Pancreas (tissue), 10 donors: Measurements from ENCODE around the gene PIP4P1. TPM values are rescaled to one million over a fixed set of nuclear protein-coding genes. Genes with fewer than 3 reads are reported as not detected.

ENCODE experiments used
- ATAC-seq, 4 donors: fragments of 200-7000 bp; cut with Tn5 transposase; one replicate each; pipeline versions ENCODE4 v1.8.0 to v1.9.1; 2020; ENCODE audit warnings: mild to moderate bottlenecking in 4 of 4, moderate library complexity in 4 of 4
- DNase-seq, 6 donors: peaks; one replicate each; pipeline ENCODE4 v3.0.0-alpha.2; 2020
- FAIRE-seq: peaks from 2 replicates; lab custom pipeline; 2012; peaks lifted over from hg19 to GRCh38; lab: Jason Lieb, UNC
- H3K27ac ChIP-seq, 4 donors: fragments of 200-600 bp; sonication (generic); 1 replicate in 3 of 4; 2 replicates in 1 of 4; pipeline versions ENCODE4 v1.5.0 to v1.8.0; 2020
- H3K27me3 ChIP-seq, 4 donors: fragments of 200-600 bp; one replicate each; pipeline ENCODE4 v1.8.0; 2021
- H3K36me3 ChIP-seq, 3 donors: fragments of 200-600 bp; sonication (generic) in 1 of 3; one replicate each; pipeline versions ENCODE4 v1.5.0 to v1.8.0; 2020 to 2021
- H3K4me1 ChIP-seq, 3 donors: fragments of 200-600 bp; one replicate each; pipeline ENCODE4 v1.8.0; 2021
- H3K4me3 ChIP-seq, 4 donors: fragments of 200-600 bp; sonication (generic) in 2 of 4; one replicate each; pipeline versions ENCODE4 v1.5.0 to v1.8.0; 2020 to 2021
- H3K9me3 ChIP-seq, 4 donors: fragments of 200-600 bp; one replicate each; pipeline ENCODE4 v1.8.0; 2021
- CTCF ChIP-seq, 4 donors: fragments of 200-600 bp; sonication (generic) in 3 of 4; IDR thresholded peaks; one replicate each; pipeline versions ENCODE4 v1.5.0 to v1.8.0; 2021; ENCODE audit warnings: antibody characterized with exemption in 4 of 4
- WGBS, 2 donors: extraction: QIAGEN DNeasy Blood & Tissue Kit; methylation state at CpG; one replicate each; pipeline ENCODE4 v1.1.7; 2013; 5-methylcytosine and 5-hydroxymethylcytosine counted together
- intact Hi-C, 3 donors: fragments of 100-400 bp; cut with DNase I; formaldehyde crosslinking; loops; one replicate each; pipeline versions ENCODE4 v1.11.1 to v1.14.2; 2022
- polyA plus RNA-seq, 2 donors: library from polyadenylated mRNA; stranded (reverse); fragments of 200-250 nt; gene quantifications; one replicate each; pipeline ENCODE4 v1.2.3, GENCODE V29; 2013
- total RNA-seq, 6 donors: library from RNA; stranded (reverse); fragmentation: NEBNext Ultra II Directional in 4 of 6; extraction: Animal tissue kit (Norgen Biotek cat#: 25700) in 4 of 6; gene quantifications; one replicate each; pipeline versions ENCODE4 v1.2.1 to v1.2.4, GENCODE V29; 2021 to 2023
- donor health status: healthy with polysubstance abuse.
- donor health status: DM: no; HTN: no; CAD: no; lungs with moderate emphysema.
- donor health status: DM: no; HTN: no; CAD: no.
- donor health status: control.
- donor health status: control.
- donor health status: Bipolar disorder and iron deficiency.
- donor health status: DM: yes; HTN: yes; CAD: no.
- donor health status: DM: no; HTN: no; CAD: no.
- donor health status: DM: no; HTN: no; CAD: no.
- donor health status: DM: yes; HTN: yes; CAD: no.

PIP4P1 gene
- total and polyA plus RNA-seq, 8 donors: 8.9 to 38.2 (median 15.7) TPM

- Histone ChIP-seq H3K9me3 (no peaks in the 10 kb centered on the region), H3K36me3 (no peaks in the 10 kb centered on the region), H3K27me3 (no peaks in the 10 kb centered on the region), H3K4me3 (no peak overlapping the region), H3K4me1 (no peaks in the 10 kb centered on the region), H3K27ac (no peak overlapping the region)
- 11% methylated on average over 2 of the region's 2 CpGs for WGBS, 2 donors
- intact Hi-C loops: no loop called here
- TF ChIP-seq CTCF (IDR thresholded peaks at IDR 0.05): no peak
- DNase-seq: no peak
- ATAC-seq: no peak
- FAIRE-seq: no peak
Measured at GRCh38 chr14:20424851-20425250, 36.4 kb downstream of the PIP4P1 start.

- H3K36me3 ChIP-seq: no peaks in the 10 kb centered on the region
- 24 to 52% methylated on average over 2 of the region's 2 CpGs for WGBS, 2 donors
- TF ChIP-seq CTCF (IDR thresholded peaks at IDR 0.05): no peak
- no peak for ATAC-seq
- no peak overlapping the region for H3K4me3 ChIP-seq
- FAIRE-seq: no peak
- no peak overlapping the region for H3K27ac ChIP-seq
- intact Hi-C loops: no loop called here
- DNase-seq: no peak
- peaks cover 4 to 8% (median 7%) of the 10 kb centered on the region in 3 donors for H3K4me1 ChIP-seq
- H3K27me3 ChIP-seq: no peaks in the 10 kb centered on the region
- H3K9me3 ChIP-seq: no peaks in the 10 kb centered on the region
Measured at GRCh38 chr14:20422886-20423285, 38.3 kb downstream of the PIP4P1 start.

GRCh38 chr14:20421267-20421666 is 40.0 kb downstream of the PIP4P1 start:
- Histone ChIP-seq H3K4me1 (peaks cover 13 to 16% (median 13%) of the 10 kb centered on the region in 3 donors), H3K27me3 (no peaks in the 10 kb centered on the region), H3K27ac (no peak overlapping the region), H3K9me3 (no peaks in the 10 kb centered on the region), H3K36me3 (no peaks in the 10 kb centered on the region), H3K4me3 (no peak overlapping the region)
- no peak for ATAC-seq
- 47 to 49% methylated on average over 2 of the region's 2 CpGs for WGBS, 2 donors
- no peak for FAIRE-seq
- no peak for TF ChIP-seq CTCF (IDR thresholded peaks at IDR 0.05)
- intact Hi-C loops: no loop called here
- DNase-seq: no peak

GRCh38 chr14:20419419-20419818 is 41.8 kb downstream of the PIP4P1 start:
- Histone ChIP-seq H3K27ac (no peak overlapping the region), H3K4me1 (peaks cover 13 to 16% (median 13%) of the 10 kb centered on the region in 3 donors), H3K36me3 (no peaks in the 10 kb centered on the region), H3K9me3 (no peaks in the 10 kb centered on the region), H3K27me3 (no peaks in the 10 kb centered on the region), H3K4me3 (no peak overlapping the region)
- intact Hi-C loops: no loop called here
- no peak for FAIRE-seq
- WGBS, 2 donors: 80 to 94% methylated on average over 1 of the region's 1 CpG
- DNase-seq: no peak
- no peak for TF ChIP-seq CTCF (IDR thresholded peaks at IDR 0.05)
- ATAC-seq: no peak

- H3K27ac ChIP-seq: peak overlapping the region in 1 of 4 donors; percentile 3
- TF ChIP-seq CTCF (IDR thresholded peaks at IDR 0.05): no peak
- 35 to 36% methylated on average over 2 of the region's 2 CpGs for WGBS, 2 donors
- no peak overlapping the region for H3K4me3 ChIP-seq
- no peaks in the 10 kb centered on the region for H3K36me3 ChIP-seq
- H3K9me3 ChIP-seq: no peaks in the 10 kb centered on the region
- intact Hi-C loops: no loop called here
- ATAC-seq: peak; percentile 66 to 80 (median 74)
- H3K27me3 ChIP-seq: no peaks in the 10 kb centered on the region
- H3K4me1 ChIP-seq: peaks cover 13 to 16% (median 13%) of the 10 kb centered on the region in 3 donors
- no peak for DNase-seq
- no peak for FAIRE-seq
Measured at GRCh38 chr14:20418501-20418909, 42.7 kb downstream of the PIP4P1 start.
